ENCODE measurements around the gene STIL. TPM values are rescaled to one million over a fixed set of nuclear protein-coding genes. Genes with fewer than 3 reads are reported as not detected.

The STIL gene
- polyA plus RNA-seq, 1 donor (not counting 4 experiments of a cell fraction or from before 2014, with no cell fraction given): 10.5 TPM

DNA sequence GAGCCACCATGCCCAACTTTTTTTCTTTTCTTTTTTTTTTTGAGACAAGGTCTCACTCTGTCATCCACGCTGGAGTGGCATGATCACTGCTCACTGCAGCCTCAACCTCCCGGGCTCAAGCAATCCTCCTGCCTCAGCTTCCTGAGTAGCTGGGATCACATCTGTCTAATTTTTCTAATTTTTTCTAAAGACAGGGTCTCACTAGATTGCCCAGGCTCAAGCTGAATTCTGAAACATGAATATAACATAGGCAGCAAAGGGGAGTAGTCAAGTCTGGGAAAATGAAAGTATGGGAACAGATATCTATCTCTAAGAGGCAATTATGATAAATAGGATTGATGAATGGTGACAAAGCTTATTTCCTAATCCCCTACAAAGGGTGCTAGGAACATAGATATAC lies 12.3 kb upstream of the STIL start:
- no peak overlapping the region for H3K27ac ChIP-seq (ENCODE audit: control insufficient read depth, insufficient read depth, low read length)
- dilution Hi-C loops (cut with MboI; ENCODE audit: extremely low pct_ligation_motif_present, low sequenced_read_pairs): no loop called here
- no peaks in the 10 kb centered on the region for H3K9me3 ChIP-seq (ENCODE audit: control insufficient read depth, low read depth, low read length)
- H3K27me3 ChIP-seq (ENCODE audit: control insufficient read depth, extremely low read depth, insufficient read depth, low read length): no peaks in the 10 kb centered on the region
- no peaks in the 10 kb centered on the region for H3K9me1 ChIP-seq (ENCODE audit: control insufficient read depth, extremely low read depth, insufficient read depth, low read length)
- peaks cover 7% of the 10 kb centered on the region for H3K4me1 ChIP-seq (ENCODE audit: control insufficient read depth, extremely low read depth, insufficient read depth, low read length)
- H3K4me2 ChIP-seq (ENCODE audit: control insufficient read depth, extremely low read depth, insufficient read depth, low read depth, low read length): no peak overlapping the region
- H3K36me3 ChIP-seq (ENCODE audit: control insufficient read depth in 2 of 2, extremely low read depth in 1 of 2, insufficient read depth in 2 of 2, low read length in 2 of 2): no peaks in the 10 kb centered on the region
- no peaks in the 10 kb centered on the region for H4K20me1 ChIP-seq (ENCODE audit: control insufficient read depth, extremely low read depth, insufficient read depth, low read length)
- no peak overlapping the region for H3K4me3 ChIP-seq (ENCODE audit: control insufficient read depth in 2 of 3, extremely low read depth in 1 of 3, insufficient read depth in 2 of 3, low read depth in 1 of 3, low read length in 3 of 3)
- no peaks in the 10 kb centered on the region for H3K79me2 ChIP-seq (ENCODE audit: control insufficient read depth, insufficient read depth, low read length)
- DNase-seq (ENCODE audit: low read depth, low spot score) (no peak), FAIRE-seq (no peak)
- TF ChIP-seq, protein P1, sequence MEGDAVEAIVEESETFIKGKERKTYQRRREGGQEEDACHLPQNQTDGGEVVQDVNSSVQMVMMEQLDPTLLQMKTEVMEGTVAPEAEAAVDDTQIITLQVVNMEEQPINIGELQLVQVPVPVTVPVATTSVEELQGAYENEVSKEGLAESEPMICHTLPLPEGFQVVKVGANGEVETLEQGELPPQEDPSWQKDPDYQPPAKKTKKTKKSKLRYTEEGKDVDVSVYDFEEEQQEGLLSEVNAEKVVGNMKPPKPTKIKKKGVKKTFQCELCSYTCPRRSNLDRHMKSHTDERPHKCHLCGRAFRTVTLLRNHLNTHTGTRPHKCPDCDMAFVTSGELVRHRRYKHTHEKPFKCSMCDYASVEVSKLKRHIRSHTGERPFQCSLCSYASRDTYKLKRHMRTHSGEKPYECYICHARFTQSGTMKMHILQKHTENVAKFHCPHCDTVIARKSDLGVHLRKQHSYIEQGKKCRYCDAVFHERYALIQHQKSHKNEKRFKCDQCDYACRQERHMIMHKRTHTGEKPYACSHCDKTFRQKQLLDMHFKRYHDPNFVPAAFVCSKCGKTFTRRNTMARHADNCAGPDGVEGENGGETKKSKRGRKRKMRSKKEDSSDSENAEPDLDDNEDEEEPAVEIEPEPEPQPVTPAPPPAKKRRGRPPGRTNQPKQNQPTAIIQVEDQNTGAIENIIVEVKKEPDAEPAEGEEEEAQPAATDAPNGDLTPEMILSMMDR (optimal IDR thresholded peaks at IDR 0.05 in 1 of 3, IDR thresholded peaks at IDR 0.05 in 1 of 3, conservative IDR thresholded peaks at IDR 0.05 in 1 of 3; ENCODE audit: extremely low read depth in 1 of 3, insufficient read depth in 2 of 3, low read length in 3 of 3): no peak
- no peak for TF ChIP-seq EZH2 (IDR thresholded peaks at IDR 0.05; ENCODE audit: low read length)
- no peak overlapping the region for H3K9ac ChIP-seq (ENCODE audit: control insufficient read depth, extremely low read depth, insufficient read depth, low read length)
- H2AFZ ChIP-seq (ENCODE audit: control insufficient read depth, low read length): no peak overlapping the region

DNA sequence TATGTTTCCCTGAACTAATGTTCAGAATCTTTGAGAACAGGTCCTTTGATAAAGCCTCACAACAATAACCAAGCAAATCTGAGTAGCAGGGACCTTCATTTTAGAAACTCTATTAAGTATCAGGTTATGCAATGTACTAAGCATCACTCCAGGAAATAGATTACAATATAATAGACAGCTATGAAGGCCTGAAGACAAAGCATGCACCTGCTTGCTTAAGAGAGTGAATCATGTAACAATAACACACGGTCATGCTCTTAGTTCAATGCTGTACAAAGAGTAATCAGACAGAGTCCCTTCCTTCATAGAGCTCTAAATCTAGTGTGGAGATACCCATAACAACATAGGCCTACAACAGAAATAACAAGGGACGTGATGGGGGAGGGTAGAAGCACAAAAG lies 11.6 kb upstream of the STIL start:
- Histone ChIP-seq H3K9ac (ENCODE audit: control insufficient read depth, extremely low read depth, insufficient read depth, low read length) (no peak overlapping the region), H4K20me1 (ENCODE audit: control insufficient read depth, extremely low read depth, insufficient read depth, low read length) (no peaks in the 10 kb centered on the region), H3K27me3 (ENCODE audit: control insufficient read depth, extremely low read depth, insufficient read depth, low read length) (no peaks in the 10 kb centered on the region), H2AFZ (ENCODE audit: control insufficient read depth, low read length) (no peak overlapping the region), H3K4me2 (ENCODE audit: control insufficient read depth, extremely low read depth, insufficient read depth, low read depth, low read length) (no peak overlapping the region), H3K4me1 (ENCODE audit: control insufficient read depth, extremely low read depth, insufficient read depth, low read length) (peaks cover 7% of the 10 kb centered on the region), H3K9me1 (ENCODE audit: control insufficient read depth, extremely low read depth, insufficient read depth, low read length) (no peaks in the 10 kb centered on the region), H3K9me3 (ENCODE audit: control insufficient read depth, low read depth, low read length) (no peaks in the 10 kb centered on the region), H3K79me2 (ENCODE audit: control insufficient read depth, insufficient read depth, low read length) (no peaks in the 10 kb centered on the region), H3K4me3 (ENCODE audit: control insufficient read depth in 2 of 3, extremely low read depth in 1 of 3, insufficient read depth in 2 of 3, low read depth in 1 of 3, low read length in 3 of 3) (no peak overlapping the region), H3K36me3 (ENCODE audit: control insufficient read depth in 2 of 2, extremely low read depth in 1 of 2, insufficient read depth in 2 of 2, low read length in 2 of 2) (no peaks in the 10 kb centered on the region), H3K27ac (ENCODE audit: control insufficient read depth, insufficient read depth, low read length) (no peak overlapping the region)
- dilution Hi-C loops (cut with MboI; ENCODE audit: extremely low pct_ligation_motif_present, low sequenced_read_pairs): no loop called here
- FAIRE-seq (peak; percentile 79), DNase-seq (ENCODE audit: low read depth, low spot score) (no peak)
- no peak for TF ChIP-seq EZH2 (IDR thresholded peaks at IDR 0.05; ENCODE audit: low read length)
- TF ChIP-seq, protein P1 (optimal IDR thresholded peaks at IDR 0.05 in 1 of 3, IDR thresholded peaks at IDR 0.05 in 1 of 3, conservative IDR thresholded peaks at IDR 0.05 in 1 of 3; ENCODE audit: extremely low read depth in 1 of 3, insufficient read depth in 2 of 3, low read length in 3 of 3): no peak

Data from keratinocyte (primary cell).